ENCODE data around the gene DNAJC9. TPM values are rescaled to one million over a fixed set of nuclear protein-coding genes. Genes with fewer than 3 reads are reported as not detected.

DNAJC9 gene
- total RNA-seq, 1 experiment from 2014 or later, result 42.5 TPM

Small RNA genes lying within 50 kb of the gene (small RNA-seq; reads per million reads assigned to genes)
- 0 reads per million in 2 experiments for gene RF00019
- 0 reads per million in 2 experiments for gene RNU6-833P

Other genes starting within 250 kb of the DNAJC9 start
- gene P4HA1, start 150.4 kb downstream of the DNAJC9 start, total RNA-seq (2014; rRNA removed; shearing (Covaris generic)), result 212 and 220 TPM in 2 replicates
- gene NUDT13, start 136.8 kb downstream of the DNAJC9 start, total RNA-seq (2014; rRNA removed; shearing (Covaris generic)), result 6.3 and 7.1 TPM in 2 replicates
- gene ECD, start 79.2 kb downstream of the DNAJC9 start, total RNA-seq (2014; rRNA removed; shearing (Covaris generic)), result 36.6 and 43.2 TPM in 2 replicates
- gene FAM149B1, start 79.1 kb downstream of the DNAJC9 start, total RNA-seq (2014; rRNA removed; shearing (Covaris generic)), result 19.0 and 23.6 TPM in 2 replicates
- 141 and 150 TPM in 2 replicates for gene MRPS16, start 5.4 kb upstream of the DNAJC9 start, total RNA-seq (2014; rRNA removed; shearing (Covaris generic))
- 0.15 and 0.32 TPM in 2 replicates for gene CFAP70, start 111.6 kb upstream of the DNAJC9 start, total RNA-seq (2014; rRNA removed; shearing (Covaris generic))
- gene ANXA7, start 166.8 kb upstream of the DNAJC9 start, total RNA-seq (2014; rRNA removed; shearing (Covaris generic)), result 111 and 120 TPM in 2 replicates
- gene MSS51, start 186.3 kb upstream of the DNAJC9 start, total RNA-seq (2014; rRNA removed; shearing (Covaris generic)), result 0.43 and 1.0 TPM in 2 replicates
- 15.3 and 17.1 TPM in 2 replicates for gene PPP3CB, start 248.8 kb upstream of the DNAJC9 start, total RNA-seq (2014; rRNA removed; shearing (Covaris generic))

Measured in NCI-H460 (cell line).